PC-3 (cell line): ENCODE measurements around the gene CCNI2. TPM values are rescaled to one million over a fixed set of nuclear protein-coding genes. Genes with fewer than 3 reads are reported as not detected.

ENCODE experiments used
- ATAC-seq: fragments of 200-7000 bp; cut with Tn5 transposase; 2 replicates; pipeline ENCODE4 v1.9.1; 2020; ENCODE audit warnings: mild to moderate bottlenecking, moderate library complexity
- BruUV-seq: library from RNA; stranded (reverse); fragments of 400-500 nt; replicated peaks from 2 replicates; lab custom pipeline; 2021; lab: Mats Ljungman, UMichigan
- CTCF ChIA-PET: fragments of 300-600 bp; sonication (Branson Sonifier 250); formaldehyde crosslinking; loops from one replicate; lab custom pipeline; 2022; ENCODE audit warnings: antibody characterized with exemption; lab: Charles Lee
- POLR2A ChIA-PET: fragments of 300-600 bp; sonication (Branson Sonifier 250); formaldehyde crosslinking; loops from one replicate; lab custom pipeline; 2022; ENCODE audit warnings: antibody characterized with exemption; ENCODE audit not compliant: unreplicated experiment; lab: Charles Lee
- DNase-seq: peaks from one replicate; pipeline ENCODE4 v3.0.0-alpha.2; 2015
- H2AFZ ChIP-seq: fragments of 300-600 bp; sonication (generic); 2 replicates; pipeline ENCODE4 v1.6.0; 2016; ENCODE audit warnings: antibody characterized with exemption, low read length
- H3F3A ChIP-seq: fragments of 300-600 bp; sonication (generic); one replicate; pipeline ENCODE4 v1.6.0; 2017; ENCODE audit warnings: antibody characterized with exemption, low read length, control low read depth, mild to moderate bottlenecking; ENCODE audit not compliant: unreplicated experiment
- H3K27ac ChIP-seq: fragments of 300-600 bp; sonication (generic); 2 replicates; pipeline ENCODE4 v1.5.1; 2016; ENCODE audit warnings: mild to moderate bottlenecking, low read length
- H3K27me3 ChIP-seq: fragments of 300-600 bp; sonication (generic); 2 replicates; pipeline ENCODE4 v1.6.1; 2016; ENCODE audit warnings: low read length, mixed read lengths
- H3K36me3 ChIP-seq: fragments of 300-600 bp; sonication (generic); 2 replicates; pipeline ENCODE4 v1.6.1; 2016; ENCODE audit warnings: low read depth, mixed run types, low read length, mixed read lengths
- H3K4me1 ChIP-seq: fragments of 300-600 bp; sonication (generic); 2 replicates; pipeline ENCODE4 v1.5.1; 2016; ENCODE audit warnings: low read length; ENCODE audit not compliant: insufficient read depth
- H3K4me2 ChIP-seq: fragments of 300-600 bp; sonication (generic); 2 replicates; pipeline ENCODE4 v1.6.0; 2016; ENCODE audit warnings: low read length
- H3K4me3 ChIP-seq: fragments of 300-600 bp; sonication (generic); 2 replicates; pipeline ENCODE4 v1.5.1; 2016; ENCODE audit warnings: mild to moderate bottlenecking, low read length, mixed read lengths
- H3K79me2 ChIP-seq: fragments of 300-600 bp; sonication (generic); 2 replicates; pipeline ENCODE4 v1.6.1; 2017; ENCODE audit warnings: low read length, mixed read lengths
- H3K9ac ChIP-seq: fragments of 300-600 bp; sonication (generic); 2 replicates; pipeline ENCODE4 v1.6.0; 2016; ENCODE audit warnings: mild to moderate bottlenecking, low read length
- H3K9me2 ChIP-seq: fragments of 300-600 bp; sonication (generic); replicated peaks from 2 replicates; pipeline ENCODE4 v1.6.1; 2016; ENCODE audit warnings: mixed run types, low read length, mixed read lengths
- H3K9me3 ChIP-seq: fragments of 300-600 bp; sonication (generic); 2 replicates; pipeline ENCODE4 v1.6.1; 2016; ENCODE audit warnings: low read length, mixed read lengths
- H4K20me1 ChIP-seq: fragments of 300-600 bp; sonication (generic); 2 replicates; pipeline ENCODE4 v1.6.1; 2016; ENCODE audit warnings: low read length, mixed read lengths
- EZH2 ChIP-seq: fragments of 300-600 bp; sonication (generic); IDR thresholded peaks from one replicate; pipeline ENCODE4 v1.6.1; 2017; ENCODE audit warnings: antibody characterized with exemption, mild to moderate bottlenecking, low read length; ENCODE audit not compliant: unreplicated experiment
- EZH2phosphoT487 ChIP-seq: fragments of 300-600 bp; sonication (generic); IDR thresholded peaks from 2 replicates; pipeline ENCODE4 v1.6.1; 2018; ENCODE audit warnings: mild to moderate bottlenecking, antibody characterized with exemption, low read length, borderline replicate concordance
- intact Hi-C: fragments of 100-400 bp; cut with micrococcal nuclease; formaldehyde crosslinking; loops from 2 replicates; pipeline ENCODE4 v1.9.0; 2023
- total RNA-seq: library from RNA; depleted of rRNA; stranded (reverse); fragments of >200 nt; gene quantifications from 2 replicates; pipeline ENCODE4 v1.2.3, GENCODE V29; 2014
- TF ChIP-seq, protein P1 (sequence below): fragments of 300-600 bp; sonication (generic); conservative IDR thresholded peaks from 2 replicates; pipeline ENCODE4 v1.5.1; 2017; ENCODE audit warnings: antibody characterized with exemption, low read depth, mild to moderate bottlenecking, low read length

CCNI2 gene
- total RNA-seq, 1 experiment from 2014 or later: not detected

DNA sequence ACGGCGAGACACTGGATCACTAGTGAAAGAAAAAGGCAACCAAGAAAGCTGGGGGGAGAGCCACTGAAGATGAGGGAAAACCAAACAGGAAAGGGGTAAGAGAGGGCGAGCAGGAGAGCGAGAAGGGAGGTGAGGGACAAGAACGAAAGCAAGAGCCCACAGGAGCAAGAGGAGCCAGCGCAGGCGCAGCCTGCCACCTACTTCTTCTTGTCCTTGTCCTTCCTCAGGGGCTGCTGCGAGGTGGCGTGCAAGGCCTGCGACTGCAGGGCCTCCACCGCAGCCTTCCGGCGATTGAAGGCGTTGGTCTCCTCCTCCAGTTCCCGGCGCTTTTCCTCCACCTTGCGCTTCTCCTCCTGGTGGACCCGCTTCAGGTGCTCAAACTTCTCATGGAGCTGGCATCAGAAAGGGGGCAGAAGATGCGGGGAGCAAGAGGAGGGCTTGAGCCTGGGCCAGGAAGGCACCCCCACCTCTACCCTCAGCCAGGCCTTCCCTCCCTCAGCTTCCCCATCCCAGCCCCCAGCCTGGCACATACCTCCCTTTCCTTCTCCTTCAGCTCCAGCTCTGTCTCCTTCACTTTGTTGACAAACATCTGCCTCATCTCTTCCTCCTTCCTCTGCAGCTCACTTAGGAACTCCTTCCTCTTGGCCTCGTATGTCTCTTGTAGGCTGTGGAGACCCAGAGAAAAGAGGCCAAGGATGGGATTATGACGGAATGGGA is 13.5 kb downstream of the CCNI2 start:
- DNase-seq: no peak
- Histone ChIP-seq H3K9me2 (no peaks in the 10 kb centered on the region), H3K4me1 (no peaks in the 10 kb centered on the region), H3K9me3 (no peaks in the 10 kb centered on the region), H3K27ac (no peak overlapping the region), H3K27me3 (no peaks in the 10 kb centered on the region), H3F3A (no peaks in the 10 kb centered on the region), H3K4me3 (no peak overlapping the region), H3K4me2 (no peak overlapping the region), H3K79me2 (no peaks in the 10 kb centered on the region), H4K20me1 (no peaks in the 10 kb centered on the region), H2AFZ (no peak overlapping the region), H3K9ac (no peak overlapping the region), H3K36me3 (no peaks in the 10 kb centered on the region; the same call in 1 of the 2 replicates)
- intact Hi-C loops: no loop called here
- no peak for ATAC-seq
- ChIA-PET POLR2A (no interaction called here), CTCF (no interaction called here)
- BruUV-seq: no TSS peak
- no peak for TF ChIP-seq EZH2
- no peak for TF ChIP-seq EZH2phosphoT487

DNA sequence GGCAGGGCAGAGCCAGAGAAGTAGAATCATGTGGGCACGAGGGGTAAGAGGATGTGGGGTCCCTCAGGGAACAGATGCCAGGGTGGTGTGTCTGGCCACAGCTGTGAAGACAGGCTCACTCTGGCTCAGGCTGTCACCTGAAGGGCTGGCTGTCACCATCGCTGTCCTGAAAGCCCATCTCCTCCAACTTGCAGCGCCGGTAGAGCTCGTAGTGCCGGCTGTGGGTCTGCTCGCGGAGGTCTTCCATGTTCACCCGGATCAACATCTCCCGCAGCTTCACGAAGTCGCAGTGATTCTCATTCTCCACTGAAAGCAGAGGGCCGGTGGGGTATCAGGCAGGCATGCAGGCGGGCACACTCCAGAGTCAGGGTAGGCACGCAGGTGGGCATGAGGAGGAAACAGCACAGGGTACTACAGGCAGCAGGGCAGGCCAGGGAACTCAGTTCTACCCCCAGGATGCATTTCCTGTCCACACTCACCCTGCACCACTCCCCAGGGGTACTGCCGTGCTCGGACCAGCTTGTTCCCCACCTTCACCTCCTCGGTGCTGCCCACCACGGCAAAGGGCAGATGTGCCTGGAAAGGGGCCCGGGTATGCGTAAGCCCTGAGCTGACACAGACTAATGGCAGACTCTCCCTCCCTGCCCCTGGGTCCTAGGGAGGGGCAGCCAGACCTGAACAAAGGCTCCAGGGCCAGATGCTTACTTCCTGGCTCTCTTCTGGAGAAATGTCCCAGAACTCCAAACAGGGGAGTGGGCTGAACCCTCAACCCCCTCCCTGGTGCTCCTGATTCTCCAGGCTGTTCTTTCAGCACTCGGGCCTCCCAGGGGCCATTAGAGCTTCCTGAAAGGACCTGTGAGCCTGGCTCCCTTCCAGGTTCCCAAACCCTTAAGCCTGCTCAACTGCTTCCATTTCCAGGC is 14.4 kb downstream of the CCNI2 start:
- H3K9ac ChIP-seq: no peak overlapping the region
- H2AFZ ChIP-seq: no peak overlapping the region
- H3K4me1 ChIP-seq: no peaks in the 10 kb centered on the region
- H3K9me3 ChIP-seq: no peaks in the 10 kb centered on the region
- POLR2A ChIA-PET: no interaction called here
- TF ChIP-seq EZH2phosphoT487 (no peak), EZH2 (no peak)
- TF ChIP-seq, protein P1, sequence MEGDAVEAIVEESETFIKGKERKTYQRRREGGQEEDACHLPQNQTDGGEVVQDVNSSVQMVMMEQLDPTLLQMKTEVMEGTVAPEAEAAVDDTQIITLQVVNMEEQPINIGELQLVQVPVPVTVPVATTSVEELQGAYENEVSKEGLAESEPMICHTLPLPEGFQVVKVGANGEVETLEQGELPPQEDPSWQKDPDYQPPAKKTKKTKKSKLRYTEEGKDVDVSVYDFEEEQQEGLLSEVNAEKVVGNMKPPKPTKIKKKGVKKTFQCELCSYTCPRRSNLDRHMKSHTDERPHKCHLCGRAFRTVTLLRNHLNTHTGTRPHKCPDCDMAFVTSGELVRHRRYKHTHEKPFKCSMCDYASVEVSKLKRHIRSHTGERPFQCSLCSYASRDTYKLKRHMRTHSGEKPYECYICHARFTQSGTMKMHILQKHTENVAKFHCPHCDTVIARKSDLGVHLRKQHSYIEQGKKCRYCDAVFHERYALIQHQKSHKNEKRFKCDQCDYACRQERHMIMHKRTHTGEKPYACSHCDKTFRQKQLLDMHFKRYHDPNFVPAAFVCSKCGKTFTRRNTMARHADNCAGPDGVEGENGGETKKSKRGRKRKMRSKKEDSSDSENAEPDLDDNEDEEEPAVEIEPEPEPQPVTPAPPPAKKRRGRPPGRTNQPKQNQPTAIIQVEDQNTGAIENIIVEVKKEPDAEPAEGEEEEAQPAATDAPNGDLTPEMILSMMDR: no peak
- H3K27ac ChIP-seq: no peak overlapping the region
- no peaks in the 10 kb centered on the region for H3K27me3 ChIP-seq
- H3F3A ChIP-seq: no peaks in the 10 kb centered on the region
- DNase-seq (no peak), ATAC-seq (no peak)
- BruUV-seq: no TSS peak
- H3K9me2 ChIP-seq: no peaks in the 10 kb centered on the region
- CTCF ChIA-PET: no interaction called here
- intact Hi-C loops: no loop called here
- no peaks in the 10 kb centered on the region for H4K20me1 ChIP-seq
- no peaks in the 10 kb centered on the region; the same call in 1 of the 2 replicates for H3K36me3 ChIP-seq
- no peaks in the 10 kb centered on the region for H3K79me2 ChIP-seq
- H3K4me2 ChIP-seq: no peak overlapping the region
- no peak overlapping the region for H3K4me3 ChIP-seq

DNA sequence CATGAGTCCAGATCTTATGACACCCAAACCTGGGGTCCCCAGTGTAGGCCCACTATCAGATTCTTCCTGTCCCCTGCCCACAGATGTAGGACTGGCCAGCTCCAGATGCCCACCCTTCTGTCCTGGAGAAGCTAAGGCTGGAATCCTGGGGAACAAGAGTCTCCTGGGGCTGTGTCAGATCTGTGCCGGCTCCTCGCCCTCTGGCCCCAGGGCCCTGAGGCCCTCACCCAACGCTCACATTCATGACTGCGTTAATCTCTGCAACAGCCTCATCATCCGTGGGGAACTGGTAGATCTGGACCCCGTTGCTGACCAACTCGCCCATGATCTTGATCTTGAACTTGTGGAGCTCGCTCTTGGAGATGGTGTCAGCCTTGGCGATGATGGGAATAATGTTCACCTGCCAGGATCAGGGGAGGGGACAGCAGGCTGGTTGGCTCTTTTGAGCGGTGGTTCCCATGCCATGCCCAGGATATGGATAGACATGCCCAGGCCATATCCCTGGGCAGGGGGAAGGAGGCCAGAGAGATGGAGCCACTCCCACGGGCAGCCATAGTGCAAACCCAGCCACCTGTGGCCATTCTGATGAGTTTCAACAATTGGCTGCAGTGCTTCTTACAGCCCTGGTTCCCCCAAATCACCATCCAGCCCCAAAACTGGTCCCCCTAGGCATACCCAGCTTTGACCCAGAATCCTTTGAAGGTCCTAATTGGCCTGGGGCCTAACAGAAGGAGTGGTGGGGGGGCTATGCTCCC is 15.2 kb downstream of the CCNI2 start:
- H3K4me1 ChIP-seq: no peaks in the 10 kb centered on the region
- BruUV-seq: no TSS peak
- H3K9ac ChIP-seq: no peak overlapping the region
- H3K36me3 ChIP-seq: no peaks in the 10 kb centered on the region; the same call in 1 of the 2 replicates
- no peaks in the 10 kb centered on the region for H4K20me1 ChIP-seq
- H3K9me3 ChIP-seq: no peaks in the 10 kb centered on the region
- no peaks in the 10 kb centered on the region for H3K9me2 ChIP-seq
- no peak overlapping the region for H3K4me3 ChIP-seq
- intact Hi-C loops: no loop called here
- CTCF ChIA-PET: no interaction called here
- no peak overlapping the region for H3K4me2 ChIP-seq
- ATAC-seq (no peak), DNase-seq (no peak)
- POLR2A ChIA-PET: no interaction called here
- TF ChIP-seq, protein P1: no peak
- TF ChIP-seq EZH2phosphoT487 (no peak), EZH2 (no peak)
- no peak overlapping the region for H3K27ac ChIP-seq
- H3K27me3 ChIP-seq: no peaks in the 10 kb centered on the region
- no peaks in the 10 kb centered on the region for H3K79me2 ChIP-seq
- H2AFZ ChIP-seq: no peak overlapping the region
- H3F3A ChIP-seq: no peaks in the 10 kb centered on the region
